GM12878 (cell line): Measurements from ENCODE around the gene SMARCC2. TPM values are rescaled to one million over a fixed set of nuclear protein-coding genes. Genes with fewer than 3 reads are reported as not detected.

Source experiments
- ATAC-seq: fragments of 200-7000 bp; cut with Tn5 transposase; 3 replicates; pipeline ENCODE4 v1.9.1; 2020; ENCODE audit warnings: mild to moderate bottlenecking, moderate library complexity
- BruUV-seq: library from RNA; stranded (reverse); fragments of 400-500 nt; replicated peaks from 2 replicates; lab custom pipeline; 2021; lab: Mats Ljungman, UMichigan
- CTCF ChIA-PET: fragments of 300-600 bp; sonication (Branson Sonifier 250); formaldehyde crosslinking; extraction: SDS; loops from one replicate; lab custom pipeline; 2021; ENCODE audit warnings: inconsistent platforms; lab: Yijun Ruan, JAX
- POLR2A ChIA-PET: fragments of 350-600 bp; formaldehyde crosslinking; extraction: SDS; loops from one replicate; lab custom pipeline; 2021; ENCODE audit warnings: inconsistent platforms; lab: Charles Lee
- RAD21 ChIA-PET: fragments of 300-600 bp; sonication (Branson Sonifier 250); formaldehyde crosslinking; loops from one replicate; lab custom pipeline; 2023; ENCODE audit warnings: antibody characterized with exemption; ENCODE audit not compliant: unreplicated experiment; lab: Charles Lee
- SMC1A ChIA-PET: fragments of 300-600 bp; sonication (Branson Sonifier 250); formaldehyde crosslinking; loops from one replicate; lab custom pipeline; 2023; ENCODE audit not compliant: unreplicated experiment, uncharacterized antibody; lab: Charles Lee
- DNase-seq: peaks from one replicate; pipeline ENCODE4 v3.0.0-alpha.2; 2011; ENCODE audit warnings: low read depth, low spot score
- FAIRE-seq: peaks from 3 replicates; lab custom pipeline; 2011; peaks lifted over from hg19 to GRCh38; lab: Jason Lieb, UNC
- H2AFZ ChIP-seq: 2 replicates; pipeline ENCODE4 v1.6.0; 2011; ENCODE audit warnings: low read depth, low read length, control low read depth; ENCODE audit not compliant: control insufficient read depth
- H3K27ac ChIP-seq: 2 replicates; pipeline ENCODE4 v1.5.1; 2011; ENCODE audit warnings: control low read depth; ENCODE audit not compliant: control insufficient read depth, insufficient read depth
- H3K27me3 ChIP-seq, 2 experiments: replicated peaks in 1 of 2; 2 replicates each; pipeline versions ENCODE4 v1.6.0 to v1.6.1; 2011; ENCODE audit warnings: low read length in 1 of 2; ENCODE audit not compliant: control insufficient read depth in 2 of 2, insufficient read depth in 2 of 2
- H3K36me3 ChIP-seq, 2 experiments: 2 replicates each; pipeline ENCODE4 v1.5.1; 2011; ENCODE audit warnings: low read length in 1 of 2; ENCODE audit not compliant: control insufficient read depth in 2 of 2, insufficient read depth in 2 of 2
- H3K4me1 ChIP-seq: 2 replicates; pipeline ENCODE4 v1.6.1; 2011; ENCODE audit warnings: mild to moderate bottlenecking, low read length, moderate library complexity, mixed read lengths; ENCODE audit not compliant: control insufficient read depth, insufficient read depth
- H3K4me2 ChIP-seq: 2 replicates; pipeline ENCODE4 v1.6.0; 2011; ENCODE audit warnings: control low read depth; ENCODE audit not compliant: control insufficient read depth, insufficient read depth
- H3K4me3 ChIP-seq: fragments of 200-600 bp; sonication (generic); 2 replicates; pipeline ENCODE4 v1.5.1; 2016
- H3K79me2 ChIP-seq: 2 replicates; pipeline ENCODE4 v1.6.0; 2011; ENCODE audit warnings: low read length; ENCODE audit not compliant: control insufficient read depth, insufficient read depth
- H3K9ac ChIP-seq: 2 replicates; pipeline ENCODE4 v1.8.0; 2011; ENCODE audit warnings: low read length, control low read depth, mixed read lengths; ENCODE audit not compliant: control insufficient read depth, insufficient read depth
- H3K9me3 ChIP-seq: replicated peaks from 3 replicates; pipeline ENCODE4 v1.5.1; 2011; ENCODE audit warnings: mild to moderate bottlenecking, low read length; ENCODE audit not compliant: control insufficient read depth, insufficient read depth
- H4K20me1 ChIP-seq: 2 replicates; pipeline ENCODE4 v1.6.0; 2011; ENCODE audit not compliant: control insufficient read depth, insufficient read depth
- BACH1 ChIP-seq: fragments of 450-650 bp; IDR thresholded peaks from 2 replicates; pipeline ENCODE4 v1.6.1; 2017; ENCODE audit warnings: mild to moderate bottlenecking, borderline replicate concordance
- DPF2 ChIP-seq: fragments of 450-650 bp; IDR thresholded peaks from 2 replicates; pipeline ENCODE4 v1.6.1; 2017; ENCODE audit warnings: mild to moderate bottlenecking
- ETV6 ChIP-seq, 2 experiments: fragments of 450-650 bp in 1 of 2; IDR thresholded peaks in 1 of 2; conservative IDR thresholded peaks in 1 of 2; 2 replicates each; pipeline ENCODE4 v1.6.1; 2014; ENCODE audit warnings: antibody characterized with exemption in 1 of 2, borderline replicate concordance in 1 of 2, low read depth in 1 of 2, mild to moderate bottlenecking in 1 of 2, moderate library complexity in 1 of 2
- HCFC1 ChIP-seq: fragments of 150-350 bp; IDR thresholded peaks from 2 replicates; pipeline ENCODE4 v1.6.1; 2014; ENCODE audit warnings: low read length
- MYC ChIP-seq: IDR thresholded peaks from 2 replicates; pipeline ENCODE4 v1.6.1; 2011; ENCODE audit warnings: mild to moderate bottlenecking, low read length, moderate library complexity, inconsistent platforms; ENCODE audit not compliant: insufficient read depth, insufficient replicate concordance, insufficient read length, severe bottlenecking
- PAX5 ChIP-seq: IDR thresholded peaks from 2 replicates; pipeline ENCODE4 v1.6.1; 2011; ENCODE audit warnings: low read depth, low read length, borderline replicate concordance
- RCOR1 ChIP-seq: conservative IDR thresholded peaks from 2 replicates; pipeline ENCODE4 v1.6.1; 2012; ENCODE audit warnings: low read depth, low read length, improper control_type of control experiment
- RUNX3 ChIP-seq: IDR thresholded peaks from 2 replicates; pipeline ENCODE4 v1.6.1; 2012; ENCODE audit warnings: low read length, inconsistent platforms
- SRF ChIP-seq, 2 experiments: IDR thresholded peaks; 2 replicates each; pipeline ENCODE4 v1.6.1; 2011; ENCODE audit warnings: low read depth in 2 of 2, low read length in 2 of 2, mild to moderate bottlenecking in 1 of 2, moderate library complexity in 1 of 2
- SUPT20H ChIP-seq: IDR thresholded peaks from 2 replicates; pipeline ENCODE4 v1.6.1; 2011; ENCODE audit warnings: low read depth, mild to moderate bottlenecking, low read length, moderate library complexity, borderline replicate concordance; ENCODE audit not compliant: control insufficient read depth
- ZBED1 ChIP-seq: IDR thresholded peaks from 2 replicates; pipeline ENCODE4 v1.6.1; 2016; ENCODE audit warnings: borderline replicate concordance
- WGBS: methylation state at CpG from one replicate; pipeline ENCODE4 v1.1.6; 2016; ENCODE audit warnings: low lambda C conversion rate; ENCODE audit not compliant: insufficient replicate concordance, insufficient coverage; ENCODE audit errors: missing lambda C conversion rate; 5-methylcytosine and 5-hydroxymethylcytosine counted together
- in situ Hi-C: fragments of 300-500 bp; cut with MboI; formaldehyde crosslinking; loops from 9 replicates; pipeline ENCODE4 v1.14.3; 2018; ENCODE audit warnings: mixed read lengths
- intact Hi-C: fragments of 100-400 bp; cut with micrococcal nuclease; formaldehyde crosslinking; loops from one replicate; pipeline ENCODE4 v1.14.2; 2022; ENCODE audit not compliant: unreplicated experiment
- polyA plus RNA-seq, 11 experiments: library from polyadenylated mRNA; depleted of rRNA in 4 of 11; unstranded in 6 of 11; stranded (reverse) in 5 of 11; fragments of >200 nt; fragmentation: Nextera tagmentation in 4 of 11; fragmentation: Illumina TruSeq in 1 of 11; extraction: Ambion mirVana in 4 of 11; extraction: Trizol in 1 of 11; gene quantifications; 1 replicate in 1 of 11; 2 replicates in 10 of 11; pipeline versions ENCODE4 v1.2.1 to v1.2.3, GENCODE V29; 2011 to 2016; ENCODE audit warnings: inconsistent platforms in 2 of 11, missing spikeins in 2 of 11, low read depth in 1 of 11
- total RNA-seq, 4 experiments: library from RNA; depleted of rRNA in 3 of 4; stranded (reverse); fragments of >200 nt in 3 of 4; fragmentation: Illumina TruSeq in 1 of 4; extraction: Trizol in 1 of 4; gene quantifications; 2 replicates each; pipeline versions ENCODE4 v1.2.1 to v1.2.3, GENCODE V29; 2013 to 2021
- TF ChIP-seq, protein P1 (sequence below): fragments of 150-350 bp; IDR thresholded peaks from 2 replicates; pipeline ENCODE4 v1.6.1; 2014; ENCODE audit warnings: mild to moderate bottlenecking, low read depth, low read length

SMARCC2 gene
- total and polyA plus RNA-seq, 10 of the 15 experiments (the other 5 are each of a cell fraction or from before 2014, with no cell fraction given) = 13.6 to 71.2 (median 42.3) TPM

DNA sequence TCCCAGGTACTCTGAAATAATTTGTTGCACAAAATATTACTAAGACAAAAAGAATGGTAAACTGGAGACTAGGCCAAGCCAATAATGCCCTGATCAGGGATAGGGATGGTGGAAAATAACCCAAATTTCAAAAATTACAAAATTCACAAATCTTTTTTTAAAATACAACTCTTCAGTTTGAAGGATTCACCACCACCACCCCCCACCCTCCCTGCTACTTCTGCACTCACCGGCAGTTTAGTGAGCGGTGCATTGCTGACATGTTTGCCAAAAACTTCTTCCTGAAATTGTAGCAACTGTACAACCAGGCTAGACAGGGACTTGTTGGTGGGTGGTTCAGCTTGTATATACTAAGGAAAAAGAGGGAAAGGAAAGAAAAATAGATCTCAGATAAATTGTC lies 2.3 kb downstream of the SMARCC2 start:
- BruUV-seq = no TSS peak

More for the DNA sequence above, 2.3 kb downstream of the SMARCC2 start:
- TF ChIP-seq DPF2 = no peak
- TF ChIP-seq, protein P1, sequence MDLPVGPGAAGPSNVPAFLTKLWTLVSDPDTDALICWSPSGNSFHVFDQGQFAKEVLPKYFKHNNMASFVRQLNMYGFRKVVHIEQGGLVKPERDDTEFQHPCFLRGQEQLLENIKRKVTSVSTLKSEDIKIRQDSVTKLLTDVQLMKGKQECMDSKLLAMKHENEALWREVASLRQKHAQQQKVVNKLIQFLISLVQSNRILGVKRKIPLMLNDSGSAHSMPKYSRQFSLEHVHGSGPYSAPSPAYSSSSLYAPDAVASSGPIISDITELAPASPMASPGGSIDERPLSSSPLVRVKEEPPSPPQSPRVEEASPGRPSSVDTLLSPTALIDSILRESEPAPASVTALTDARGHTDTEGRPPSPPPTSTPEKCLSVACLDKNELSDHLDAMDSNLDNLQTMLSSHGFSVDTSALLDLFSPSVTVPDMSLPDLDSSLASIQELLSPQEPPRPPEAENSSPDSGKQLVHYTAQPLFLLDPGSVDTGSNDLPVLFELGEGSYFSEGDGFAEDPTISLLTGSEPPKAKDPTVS = no peak
- no peak for TF ChIP-seq RCOR1
- TF ChIP-seq SUPT20H = no peak
- TF ChIP-seq ZBED1 = no peak
- TF ChIP-seq BACH1 = no peak
- TF ChIP-seq PAX5 = no peak
- no peak for TF ChIP-seq MYC
- TF ChIP-seq SRF (IDR thresholded peaks at IDR 0.05; ENCODE audit: low read depth in 2 of 2, low read length in 2 of 2) = no peak
- no peak for TF ChIP-seq RUNX3
- no peak for TF ChIP-seq HCFC1
- no peak for TF ChIP-seq ETV6 (conservative IDR thresholded peaks at IDR 0.05 in 1 of 2, IDR thresholded peaks at IDR 0.05 in 1 of 2; ENCODE audit: borderline replicate concordance in 1 of 2, low read depth in 1 of 2)
- H3K27me3 ChIP-seq = no peaks in the 10 kb centered on the region
- H4K20me1 ChIP-seq = no peaks in the 10 kb centered on the region; the same call in 1 of the 2 replicates
- H3K9me3 ChIP-seq = no peaks in the 10 kb centered on the region
- no peak overlapping the region for H3K9ac ChIP-seq
- intact Hi-C loops = loop anchor here (10.0 kb wide), 1 partner anchor 452 kb away; no protein-coding TSS in a partner anchor
- in situ Hi-C loops = loop anchor here (5.0 kb wide), 1 partner anchor 55 kb away; no protein-coding TSS in a partner anchor
- 0 out of 2 replicates have a peak overlapping the region, but pooled peaks have one; percentile 42 for H3K27ac ChIP-seq
- no peak for FAIRE-seq
- peaks cover 27% of the 10 kb centered on the region for H3K79me2 ChIP-seq
- 0 out of 2 replicates have a peak, but pooled peaks cover 4% of the 10 kb centered on the region for H3K4me1 ChIP-seq
- 100% methylated on average over 2 of the region's 2 CpGs for WGBS
- ChIA-PET CTCF (interaction anchor here (1.7 to 8.9 kb wide), 5 partner anchors 12 to 68 kb away, joined by 6 to 129 read pairs (median 11); partner anchors contain the start of genes ESYT1, MYL6 and ZC3H10), POLR2A (interaction anchor here (1.0 to 7.7 kb wide), 5 partner anchors 24 to 173 kb away, joined by 3 to 68 read pairs (median 44); partner anchors contain the start of genes ESYT1, RNF41, STAT2 and ZC3H10), SMC1A (interaction anchor here (0.9 to 6.2 kb wide), 6 partner anchors 24 to 68 kb away, joined by 3 to 68 read pairs (median 8); partner anchors contain the start of genes ESYT1, MYL6 and ZC3H10), RAD21 (interaction anchor here (0.9 to 4.6 kb wide), 5 partner anchors 35 to 448 kb away, joined by 3 to 98 read pairs (median 32); partner anchors contain the start of genes ESYT1, PA2G4, RNF41 and ZC3H10)
- DNase-seq = no peak
- peaks cover 6 to 7% of the 10 kb centered on the region in 2 experiments for H3K36me3 ChIP-seq
- no peak overlapping the region for H2AFZ ChIP-seq
- ATAC-seq = no peak
- peak overlapping the region; percentile 72 for H3K4me2 ChIP-seq
- peak overlapping the region; percentile 98 for H3K4me3 ChIP-seq
